HuH-7 (cell line): ENCODE measurements around the gene CBX6.
A peak's percentile ranks its signal among the peaks of the same experiment; 100 is the strongest.

ENCODE experiments used
- DNase-seq: peaks from one replicate; pipeline ENCODE4 v3.0.0; 2011; ENCODE audit warnings: low spot score

The CBX6 gene

GRCh38 chr22:38873469-38874411 lies 1.7 kb upstream of the CBX6 start:
- DNase-seq, result no peak

- peak; percentile 73 for DNase-seq
These were observed 824 bp upstream of the CBX6 start for GRCh38 chr22:38872831-38873248.

- no peak for DNase-seq
These were observed 450 bp downstream of the CBX6 start for GRCh38 chr22:38871360-38872171.

- no peak for DNase-seq
These were observed 1.1 kb downstream of the CBX6 start for GRCh38 chr22:38870791-38871359.

GRCh38 chr22:38870312-38870741 lies 1.7 kb downstream of the CBX6 start:
- DNase-seq, result peak; percentile 88

GRCh38 chr22:38869663-38870062 lies 2.4 kb downstream of the CBX6 start:
- no peak for DNase-seq

- peak; percentile 95 for DNase-seq
These were observed 3.1 kb downstream of the CBX6 start for GRCh38 chr22:38868886-38869381.

GRCh38 chr22:38868286-38868721 lies 3.7 kb downstream of the CBX6 start:
- no peak for DNase-seq

- no peak for DNase-seq
These were observed 4.3 kb downstream of the CBX6 start for GRCh38 chr22:38867471-38868285.

- DNase-seq, result no peak
These were observed 4.9 kb downstream of the CBX6 start for GRCh38 chr22:38867124-38867455.

GRCh38 chr22:38866399-38867123 lies 5.5 kb downstream of the CBX6 start:
- DNase-seq, result no peak

GRCh38 chr22:38866024-38866398 lies 6.0 kb downstream of the CBX6 start:
- DNase-seq, result no peak

- DNase-seq, result no peak
These were observed 6.6 kb downstream of the CBX6 start for GRCh38 chr22:38865201-38866023.

GRCh38 chr22:38864361-38865191 lies 7.4 kb downstream of the CBX6 start:
- DNase-seq, result no peak

GRCh38 chr22:38863531-38864131 lies 8.4 kb downstream of the CBX6 start:
- no peak for DNase-seq

GRCh38 chr22:38862375-38863329 lies 9.4 kb downstream of the CBX6 start:
- no peak for DNase-seq

- no peak for DNase-seq
These were observed 10.1 kb downstream of the CBX6 start for GRCh38 chr22:38861927-38862326.
